Islet precursor cell (in vitro differentiated cells): Measurements from ENCODE around the gene FRMPD4.
A peak's percentile ranks its signal among the peaks of the same experiment; 100 is the strongest.
"Not testable (repeated sequence)": the region's sequence is repeated elsewhere in the genome, so short reads cannot be mapped to it uniquely, and the experiment has no call there.

Source experiments
- DNase-seq: peaks from one replicate; pipeline ENCODE4 v3.0.0-alpha.2; 2018

The FRMPD4 gene

GRCh38 chrX:12446342-12447075, 308.2 kb downstream of the FRMPD4 start:
- DNase-seq = no peak

- DNase-seq = no peak
Measured at GRCh38 chrX:12447448-12448064, 309.3 kb downstream of the FRMPD4 start.

- DNase-seq = no peak
Measured at GRCh38 chrX:12452268-12452667, 314.0 kb downstream of the FRMPD4 start.

GRCh38 chrX:12460929-12461328, 322.7 kb downstream of the FRMPD4 start:
- DNase-seq = no peak

GRCh38 chrX:12463052-12463451, 324.8 kb downstream of the FRMPD4 start:
- DNase-seq = no peak

- DNase-seq = no peak
Measured at GRCh38 chrX:12463873-12464272, 325.6 kb downstream of the FRMPD4 start.

GRCh38 chrX:12467321-12467720, 329.0 kb downstream of the FRMPD4 start:
- no peak for DNase-seq

- DNase-seq = no peak
Measured at GRCh38 chrX:12469296-12469695, 331.0 kb downstream of the FRMPD4 start.

- no peak for DNase-seq
Measured at GRCh38 chrX:12471061-12471460, 332.8 kb downstream of the FRMPD4 start.

- DNase-seq = peak; percentile 63
Measured at GRCh38 chrX:12480956-12481355, 342.7 kb downstream of the FRMPD4 start.

- DNase-seq = no peak
Measured at GRCh38 chrX:12488220-12488619, 349.9 kb downstream of the FRMPD4 start.

- no peak for DNase-seq
Measured at GRCh38 chrX:12488771-12489170, 350.5 kb downstream of the FRMPD4 start.

GRCh38 chrX:12489341-12489740, 351.1 kb downstream of the FRMPD4 start:
- no peak for DNase-seq

GRCh38 chrX:12494400-12495138, 356.3 kb downstream of the FRMPD4 start:
- DNase-seq = peak; percentile 54

GRCh38 chrX:12496343-12496742, 358.1 kb downstream of the FRMPD4 start:
- DNase-seq = no peak

- DNase-seq = peak; percentile 53
Measured at GRCh38 chrX:12497832-12498591, 359.7 kb downstream of the FRMPD4 start.

GRCh38 chrX:12505127-12505526, 366.9 kb downstream of the FRMPD4 start:
- no peak for DNase-seq

GRCh38 chrX:12515384-12515783, 377.1 kb downstream of the FRMPD4 start:
- not testable (repeated sequence) for DNase-seq

- no peak for DNase-seq
Measured at GRCh38 chrX:12526306-12526705, 388.0 kb downstream of the FRMPD4 start.

- not testable (repeated sequence) for DNase-seq
Measured at GRCh38 chrX:12538096-12538495, 399.8 kb downstream of the FRMPD4 start.

GRCh38 chrX:12542251-12542650, 404.0 kb downstream of the FRMPD4 start:
- not testable (repeated sequence) for DNase-seq

GRCh38 chrX:12548341-12548740, 410.1 kb downstream of the FRMPD4 start:
- no peak for DNase-seq

- DNase-seq = no peak
Measured at GRCh38 chrX:12548746-12549145, 410.5 kb downstream of the FRMPD4 start.
